ENCODE results near the gene MAP7D3.

The MAP7D3 gene

GRCh38 chrX:136220951-136221350 lies 30.2 kb downstream of the MAP7D3 start:
- DNase-seq (ENCODE audit: low spot score), result no peak
- no peak for TF ChIP-seq CTCF (IDR thresholded peaks at IDR 0.05; ENCODE audit: extremely low read depth, missing control alignments)

GRCh38 chrX:136220540-136220939 lies 30.7 kb downstream of the MAP7D3 start:
- no peak for DNase-seq (ENCODE audit: low spot score)

GRCh38 chrX:136219893-136220292 lies 31.3 kb downstream of the MAP7D3 start:
- DNase-seq (ENCODE audit: low spot score), result no peak
- TF ChIP-seq CTCF (IDR thresholded peaks at IDR 0.05; ENCODE audit: extremely low read depth, missing control alignments), result no peak

More at GRCh38 chrX:136220540-136220939, 30.7 kb downstream of the MAP7D3 start:
- no peak for TF ChIP-seq CTCF (IDR thresholded peaks at IDR 0.05; ENCODE audit: extremely low read depth, missing control alignments)

GRCh38 chrX:136215559-136215958 lies 35.6 kb downstream of the MAP7D3 start:
- DNase-seq (ENCODE audit: low spot score), result no peak
- TF ChIP-seq CTCF (IDR thresholded peaks at IDR 0.05; ENCODE audit: extremely low read depth, missing control alignments), result no peak

- no peak for TF ChIP-seq CTCF (IDR thresholded peaks at IDR 0.05; ENCODE audit: extremely low read depth, missing control alignments)
- no peak for DNase-seq (ENCODE audit: low spot score)
Observed at GRCh38 chrX:136214551-136214950, 36.6 kb downstream of the MAP7D3 start.

GRCh38 chrX:136212557-136213111 lies 38.6 kb downstream of the MAP7D3 start:
- no peak for TF ChIP-seq CTCF (IDR thresholded peaks at IDR 0.05; ENCODE audit: extremely low read depth, missing control alignments)
- DNase-seq (ENCODE audit: low spot score), result no peak

- TF ChIP-seq CTCF (IDR thresholded peaks at IDR 0.05; ENCODE audit: extremely low read depth, missing control alignments), result no peak
- DNase-seq (ENCODE audit: low spot score), result no peak
Observed at GRCh38 chrX:136211766-136212556, 39.2 kb downstream of the MAP7D3 start.
